GM18870 (cell line): ENCODE results near the gene ADCY3.

Experiments used
- ATAC-seq: cut with Tn5 transposase; IDR thresholded peaks from one replicate; pipeline ENCODE4 v1.9.1; 2021; ENCODE audit warnings: moderate library complexity; ENCODE audit not compliant: unreplicated experiment

Gene ADCY3

GRCh38 chr2:24783641-24784040 is 136.4 kb downstream of the ADCY3 start:
- ATAC-seq, result no peak

DNA sequence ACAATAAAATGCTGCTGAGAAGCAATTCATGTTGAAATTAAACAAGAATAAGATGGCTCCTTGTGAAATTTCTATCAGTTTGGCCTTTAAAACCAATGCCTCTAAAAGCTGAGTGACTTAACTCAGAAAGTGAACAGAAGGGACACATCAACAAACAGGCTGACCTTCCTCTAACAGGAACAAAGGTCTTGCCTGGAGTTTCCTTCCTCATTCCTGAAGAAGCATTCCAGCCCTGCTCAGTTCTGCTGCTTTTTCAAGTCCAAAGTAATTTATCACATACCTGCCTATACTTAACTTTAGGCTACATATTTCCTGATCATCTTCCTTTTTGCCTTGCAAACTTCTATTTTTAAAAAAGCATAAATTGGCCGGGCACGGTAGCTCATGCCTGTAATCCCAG is 140.9 kb downstream of the ADCY3 start:
- no peak for ATAC-seq

- no peak for ATAC-seq
Observed at GRCh38 chr2:24774373-24774772, 145.7 kb downstream of the ADCY3 start.

GRCh38 chr2:24771764-24772586 is 148.1 kb downstream of the ADCY3 start:
- no peak for ATAC-seq

DNA sequence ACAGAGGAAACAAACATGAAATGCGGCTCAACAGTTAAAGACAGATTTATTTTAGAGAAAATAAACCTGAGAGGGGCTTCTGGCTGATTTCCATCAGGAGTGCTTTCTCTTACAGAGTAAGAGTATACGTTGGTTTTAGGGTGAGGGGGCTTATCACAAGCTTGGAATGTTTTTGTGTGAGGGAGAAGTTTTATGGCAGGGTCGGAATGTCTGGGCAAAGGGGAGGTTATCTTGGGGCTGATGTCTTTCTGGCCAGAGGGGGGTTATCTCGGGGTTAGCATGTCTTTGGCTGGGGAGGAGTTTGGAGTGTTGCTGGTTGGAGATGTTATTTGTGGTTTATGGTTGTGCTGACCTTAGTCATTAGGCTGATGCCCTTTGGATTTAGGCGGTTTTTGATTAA is 149.0 kb downstream of the ADCY3 start:
- no peak for ATAC-seq
